ENCODE results near the gene ZNF827.

ZNF827 gene

GRCh38 chr4:145716661-145717200 lies 221.9 kb downstream of the ZNF827 start:
- Mint-ChIP-seq H3K9me3 (ENCODE audit: low read depth) (peaks cover 11% of the 10 kb centered on the region), H3K4me3 (no peak overlapping the region), H3K36me3 (peaks cover 2% of the 10 kb centered on the region), H3K27me3 (peaks cover 13% of the 10 kb centered on the region), H3K27ac (no peak overlapping the region), H3K4me1 (ENCODE audit: low read depth) (peaks cover 16% of the 10 kb centered on the region)

DNA sequence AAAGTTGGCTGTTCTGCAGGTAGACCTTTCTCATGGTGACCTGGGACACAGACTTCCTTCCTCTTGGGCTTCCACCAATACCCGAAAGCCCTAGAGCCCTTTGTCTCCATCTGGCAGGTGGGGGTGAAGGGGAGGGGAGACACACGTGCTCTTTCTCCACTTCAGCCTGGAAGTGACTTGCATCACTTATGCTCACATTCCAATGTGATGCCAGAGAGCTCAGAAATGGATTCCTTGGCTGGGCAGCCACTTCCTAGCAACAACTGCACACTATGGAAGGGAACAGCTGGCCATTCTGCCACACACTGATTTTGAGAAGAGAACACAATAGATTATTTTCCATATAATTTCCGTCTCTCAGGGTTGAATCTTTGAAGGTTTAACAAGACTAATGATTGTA lies 222.4 kb downstream of the ZNF827 start:
- peaks cover 13% of the 10 kb centered on the region for H3K27me3 Mint-ChIP-seq
- H3K9me3 Mint-ChIP-seq (ENCODE audit: low read depth): peaks cover 17% of the 10 kb centered on the region
- H3K36me3 Mint-ChIP-seq: peaks cover 6% of the 10 kb centered on the region
- peaks cover 16% of the 10 kb centered on the region for H3K4me1 Mint-ChIP-seq (ENCODE audit: low read depth)
- H3K4me3 Mint-ChIP-seq: no peak overlapping the region
- no peak overlapping the region for H3K27ac Mint-ChIP-seq

- peaks cover 6% of the 10 kb centered on the region for H3K36me3 Mint-ChIP-seq
- peaks cover 17% of the 10 kb centered on the region for H3K9me3 Mint-ChIP-seq (ENCODE audit: low read depth)
- H3K27ac Mint-ChIP-seq: no peak overlapping the region
- no peak overlapping the region for H3K4me3 Mint-ChIP-seq
- H3K4me1 Mint-ChIP-seq (ENCODE audit: low read depth): peaks cover 6% of the 10 kb centered on the region
- H3K27me3 Mint-ChIP-seq: peaks cover 1% of the 10 kb centered on the region
Measured at GRCh38 chr4:145709843-145710242, 228.8 kb downstream of the ZNF827 start.

DNA sequence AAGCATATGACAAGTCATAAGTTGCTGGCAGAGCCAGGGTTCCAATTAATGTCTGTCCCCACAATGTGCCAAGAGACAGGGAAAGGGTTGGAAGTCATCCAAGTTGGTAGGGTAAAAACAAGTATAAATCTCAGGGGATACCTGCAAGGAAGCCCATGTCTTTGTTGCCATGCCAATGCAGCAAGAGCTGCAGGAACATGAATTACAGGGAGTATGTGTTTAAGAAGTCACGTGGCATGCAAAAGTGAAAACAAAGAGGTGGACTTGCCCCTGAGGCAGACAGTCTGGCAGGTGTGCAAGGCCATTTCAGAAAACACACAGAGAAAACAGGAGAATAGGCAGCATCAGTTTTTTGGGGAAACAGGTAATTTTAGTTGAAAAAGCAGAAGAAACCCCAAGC lies 229.3 kb downstream of the ZNF827 start:
- peaks cover 6% of the 10 kb centered on the region for H3K4me1 Mint-ChIP-seq (ENCODE audit: low read depth)
- H3K36me3 Mint-ChIP-seq: peaks cover 6% of the 10 kb centered on the region
- no peak overlapping the region for H3K4me3 Mint-ChIP-seq
- H3K27me3 Mint-ChIP-seq: peaks cover 1% of the 10 kb centered on the region
- H3K27ac Mint-ChIP-seq: no peak overlapping the region
- peaks cover 17% of the 10 kb centered on the region for H3K9me3 Mint-ChIP-seq (ENCODE audit: low read depth)

Data from activated naive CD8-positive, alpha-beta T cell (primary cell).